Measurements from ENCODE around the gene CAPN12. TPM values are rescaled to one million over a fixed set of nuclear protein-coding genes. Genes with fewer than 3 reads are reported as not detected.
"Not testable (repeated sequence)": the region's sequence is repeated elsewhere in the genome, so short reads cannot be mapped to it uniquely, and the experiment has no call there.

CAPN12 gene
- total RNA-seq, 4 donors from 2014 or later, result 5.8 to 56.8 (median 6.4) TPM

DNA sequence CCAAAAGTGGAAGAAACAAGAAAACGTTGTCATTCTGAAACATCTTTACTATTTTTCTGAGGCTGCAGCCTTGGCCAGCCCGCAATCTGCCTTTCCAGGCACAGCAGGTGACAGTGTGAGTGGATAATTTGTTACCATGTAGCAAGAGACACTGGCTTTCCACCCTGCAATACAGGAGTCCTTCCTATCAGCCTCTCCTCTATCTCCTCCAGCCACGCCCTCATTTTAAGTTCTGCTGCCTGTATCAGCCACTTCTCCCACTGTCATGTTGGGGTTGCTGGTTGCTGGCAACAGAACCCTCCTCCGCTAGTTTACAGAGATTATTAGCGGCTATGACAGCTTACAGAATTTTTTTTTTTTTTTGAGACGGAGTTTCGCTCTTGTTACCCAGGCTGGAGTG is 36.8 kb upstream of the CAPN12 start:
- H3K27me3 ChIP-seq, result no peaks in the 10 kb centered on the region
- H3K9me3 ChIP-seq, result no peaks in the 10 kb centered on the region
- no peaks in the 10 kb centered on the region for H3K36me3 ChIP-seq
- DNase-seq, result no peak
- TF ChIP-seq, protein P1, sequence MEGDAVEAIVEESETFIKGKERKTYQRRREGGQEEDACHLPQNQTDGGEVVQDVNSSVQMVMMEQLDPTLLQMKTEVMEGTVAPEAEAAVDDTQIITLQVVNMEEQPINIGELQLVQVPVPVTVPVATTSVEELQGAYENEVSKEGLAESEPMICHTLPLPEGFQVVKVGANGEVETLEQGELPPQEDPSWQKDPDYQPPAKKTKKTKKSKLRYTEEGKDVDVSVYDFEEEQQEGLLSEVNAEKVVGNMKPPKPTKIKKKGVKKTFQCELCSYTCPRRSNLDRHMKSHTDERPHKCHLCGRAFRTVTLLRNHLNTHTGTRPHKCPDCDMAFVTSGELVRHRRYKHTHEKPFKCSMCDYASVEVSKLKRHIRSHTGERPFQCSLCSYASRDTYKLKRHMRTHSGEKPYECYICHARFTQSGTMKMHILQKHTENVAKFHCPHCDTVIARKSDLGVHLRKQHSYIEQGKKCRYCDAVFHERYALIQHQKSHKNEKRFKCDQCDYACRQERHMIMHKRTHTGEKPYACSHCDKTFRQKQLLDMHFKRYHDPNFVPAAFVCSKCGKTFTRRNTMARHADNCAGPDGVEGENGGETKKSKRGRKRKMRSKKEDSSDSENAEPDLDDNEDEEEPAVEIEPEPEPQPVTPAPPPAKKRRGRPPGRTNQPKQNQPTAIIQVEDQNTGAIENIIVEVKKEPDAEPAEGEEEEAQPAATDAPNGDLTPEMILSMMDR (IDR thresholded peaks at IDR 0.05), result no peak
- no peak for TF ChIP-seq POLR2A (IDR thresholded peaks at IDR 0.05)
- no peaks in the 10 kb centered on the region for H3K4me1 ChIP-seq
- H3K27ac ChIP-seq, result no peak overlapping the region
- no peak overlapping the region for H3K4me3 ChIP-seq

DNA sequence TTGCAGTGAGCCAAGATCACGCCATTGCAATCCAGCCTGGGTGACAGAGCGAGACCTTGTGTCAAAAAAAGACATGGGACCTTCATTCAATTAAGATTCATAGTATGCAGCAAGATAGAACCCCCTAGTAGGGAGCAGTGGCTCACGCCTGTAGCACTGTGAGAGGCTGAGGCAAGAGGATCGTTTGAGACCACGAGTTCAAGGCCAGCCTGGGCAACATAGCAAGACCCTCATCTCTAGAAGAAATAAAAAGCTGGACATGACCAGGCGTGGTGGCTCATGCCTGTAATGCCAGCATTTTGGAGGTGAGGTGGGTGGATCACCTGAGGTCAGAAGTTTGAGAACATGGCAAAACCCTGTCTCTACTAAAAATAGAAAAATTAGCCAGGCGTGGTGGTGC is 36.2 kb upstream of the CAPN12 start:
- Histone ChIP-seq H3K9me3 (no peaks in the 10 kb centered on the region), H3K36me3 (no peaks in the 10 kb centered on the region), H3K4me3 (no peak overlapping the region), H3K4me1 (no peaks in the 10 kb centered on the region), H3K27ac (no peak overlapping the region), H3K27me3 (no peaks in the 10 kb centered on the region)
- DNase-seq, result no peak
- TF ChIP-seq, protein P1 (IDR thresholded peaks at IDR 0.05), result no peak
- no peak for TF ChIP-seq POLR2A (IDR thresholded peaks at IDR 0.05)

DNA sequence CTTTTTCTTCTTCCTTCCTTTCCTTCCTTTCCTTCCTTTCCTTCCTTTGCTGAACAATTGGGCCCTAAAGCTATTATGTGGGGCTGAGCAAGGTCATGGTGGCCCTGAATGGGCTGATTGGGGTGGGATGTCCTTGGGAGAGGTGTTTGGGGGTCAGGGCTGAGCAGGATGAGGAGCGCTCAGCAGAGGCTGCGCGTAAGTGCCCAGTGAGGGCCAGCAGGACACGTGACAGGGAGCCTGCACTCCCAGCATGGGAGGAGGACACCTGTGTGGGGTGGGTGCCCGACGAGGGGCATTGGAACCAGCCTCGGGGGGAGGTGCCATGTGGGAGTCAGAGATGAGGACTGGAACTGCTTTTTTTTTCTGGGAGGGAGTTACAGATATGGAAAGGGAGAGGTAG is 34.5 kb upstream of the CAPN12 start:
- TF ChIP-seq, protein P1 (IDR thresholded peaks at IDR 0.05), result no peak
- no peak for TF ChIP-seq POLR2A (IDR thresholded peaks at IDR 0.05)
- H3K27me3 ChIP-seq, result no peaks in the 10 kb centered on the region
- DNase-seq, result no peak

DNA sequence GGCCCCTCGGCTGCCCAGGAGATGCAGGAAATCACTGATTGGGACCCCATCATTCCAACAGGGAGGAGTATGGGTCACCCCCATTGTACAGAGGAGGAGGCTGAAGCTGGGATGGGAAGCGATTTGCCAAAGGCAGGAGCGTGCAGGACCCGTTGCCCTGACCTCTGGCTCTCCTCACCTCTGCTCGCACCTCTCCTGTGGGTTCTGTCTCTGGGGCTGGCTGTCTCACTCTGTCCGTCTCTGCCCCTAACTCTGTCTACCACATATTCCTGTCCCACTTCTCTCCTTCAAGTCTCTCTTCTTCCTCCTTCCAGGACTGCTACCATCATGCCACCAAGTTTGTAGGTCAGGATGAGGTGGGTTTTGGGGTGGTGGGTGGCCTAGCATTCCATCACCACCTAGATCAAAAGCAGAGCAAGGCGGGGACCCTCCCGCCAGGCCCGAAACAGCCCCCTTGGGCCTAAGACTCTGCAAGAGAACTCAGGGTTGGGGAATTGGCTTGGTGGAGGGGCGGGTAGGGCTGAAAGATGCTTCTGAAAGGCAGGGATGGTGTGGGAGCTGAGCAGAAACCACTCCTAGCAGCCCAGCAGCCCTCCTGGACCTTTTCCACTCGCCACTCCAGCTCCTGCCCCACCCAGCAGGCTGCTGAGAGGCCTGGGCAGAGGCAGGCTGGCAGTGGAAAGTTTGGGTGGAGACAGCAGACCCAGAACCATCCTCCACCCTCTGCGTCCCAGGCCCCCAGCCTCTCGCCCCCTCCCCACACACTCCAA is 30.1 kb upstream of the CAPN12 start:
- Histone ChIP-seq H3K4me3 (no peak overlapping the region), H3K27me3 (no peaks in the 10 kb centered on the region), H3K27ac (no peak overlapping the region), H3K4me1 (peaks cover 0 to 7% (median 3%) of the 10 kb centered on the region in 4 donors), H3K36me3 (no peaks in the 10 kb centered on the region), H3K9me3 (no peaks in the 10 kb centered on the region)
- TF ChIP-seq, protein P1 (IDR thresholded peaks at IDR 0.05), result no peak
- TF ChIP-seq POLR2A (IDR thresholded peaks at IDR 0.05), result no peak
- DNase-seq, result no peak

More for the DNA sequence above, 34.5 kb upstream of the CAPN12 start:
- H3K36me3 ChIP-seq, result no peaks in the 10 kb centered on the region
- H3K27ac ChIP-seq, result no peak overlapping the region
- H3K9me3 ChIP-seq, result no peaks in the 10 kb centered on the region
- no peak overlapping the region for H3K4me3 ChIP-seq
- H3K4me1 ChIP-seq, result no peaks in the 10 kb centered on the region

DNA sequence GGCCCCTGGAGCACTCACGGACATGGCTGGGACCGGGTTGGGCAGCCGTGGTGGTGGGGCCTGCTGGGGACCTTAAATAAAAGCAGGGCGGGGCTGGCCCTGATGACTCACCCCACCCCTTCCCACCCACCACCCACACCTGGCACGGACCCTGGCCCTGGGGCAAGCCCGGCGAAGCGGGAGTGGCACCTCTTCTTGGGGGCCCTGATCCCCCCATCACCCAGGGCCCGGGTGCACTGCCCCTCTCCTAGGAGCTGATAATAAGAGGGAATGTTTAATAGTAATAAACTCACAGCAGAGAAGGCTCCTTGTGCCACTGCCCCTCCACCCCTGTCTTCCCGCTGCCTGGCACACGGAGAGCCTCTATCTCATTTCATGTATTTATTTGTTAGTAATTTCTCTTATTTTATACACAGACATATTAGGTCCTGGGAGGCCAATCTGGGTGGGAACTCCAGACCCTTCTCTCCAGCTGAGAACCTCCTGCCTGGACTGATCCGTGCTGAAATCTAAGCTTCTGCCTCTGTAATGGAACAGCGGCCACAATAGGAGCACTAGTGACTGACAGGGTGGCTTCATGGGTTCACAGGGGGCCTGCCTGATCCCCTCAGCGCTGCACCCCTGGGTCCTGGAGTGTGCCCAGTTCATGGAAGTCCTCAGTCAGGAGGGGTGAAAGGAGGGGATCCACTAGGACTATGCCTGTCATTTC is 29.3 kb upstream of the CAPN12 start, which contains the start of gene LGALS7:
Gene LGALS7 (minus strand): TSS at position 49 of the 709 bp plus-strand sequence. CDS start 25 bp downstream, at position 24.
- TF ChIP-seq, protein P1 (IDR thresholded peaks at IDR 0.05), result no peak
- no peak for TF ChIP-seq POLR2A (IDR thresholded peaks at IDR 0.05)
- no peaks in the 10 kb centered on the region for H3K9me3 ChIP-seq
- H3K27ac ChIP-seq, result no peak within 1 kb of the TSS
- peaks cover 0 to 7% (median 3%) of the 10 kb centered on the region in 4 donors for H3K4me1 ChIP-seq
- H3K36me3 ChIP-seq, result no peaks in the 10 kb centered on the region
- DNase-seq, result no peak
- no peaks in the 10 kb centered on the region for H3K27me3 ChIP-seq
- no peak within 1 kb of the TSS for H3K4me3 ChIP-seq

DNA sequence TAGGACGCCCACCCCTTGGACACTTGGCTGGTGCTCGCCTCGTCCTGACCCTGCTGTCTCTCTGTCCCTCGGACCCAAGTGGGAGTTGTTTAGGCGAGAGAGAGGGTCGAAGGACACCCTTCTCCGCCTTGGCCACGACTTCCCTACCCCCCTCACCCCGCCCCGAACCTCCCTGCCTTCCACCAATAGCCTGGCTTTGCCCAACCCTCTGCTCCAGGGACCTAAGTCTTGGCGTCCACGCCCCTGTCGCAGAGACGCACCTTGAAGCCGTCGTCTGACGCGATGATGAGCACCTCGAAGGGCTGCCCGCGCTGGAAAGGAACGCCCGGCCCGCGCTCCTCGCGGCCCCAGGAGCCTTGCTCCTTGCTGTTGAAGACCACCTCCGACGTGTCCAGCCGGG is 27.3 kb upstream of the CAPN12 start:
- H3K4me3 ChIP-seq, H3K4me1 ChIP-seq, H3K36me3 ChIP-seq, H3K27me3 ChIP-seq, DNase-seq, H3K9me3 ChIP-seq, H3K27ac ChIP-seq: not testable (repeated sequence)

DNA sequence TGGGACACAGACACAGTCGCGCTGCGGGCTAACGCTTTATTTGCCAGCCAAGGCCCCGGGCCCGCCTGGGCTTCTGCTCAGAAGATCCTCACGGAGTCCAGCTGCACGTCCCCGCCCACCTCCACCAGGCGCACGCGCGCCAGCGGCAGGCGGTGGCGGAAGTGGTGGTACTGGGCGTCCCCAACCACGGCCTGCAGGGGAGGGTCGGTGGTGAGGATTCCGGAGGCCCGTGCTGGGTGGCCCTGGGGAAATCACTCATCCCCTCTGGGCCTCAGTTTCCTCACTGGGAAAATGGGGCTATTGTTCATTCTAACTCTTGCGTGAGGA is 26.6 kb upstream of the CAPN12 start:
- not testable (repeated sequence) for H3K27me3 ChIP-seq, H3K36me3 ChIP-seq, H3K9me3 ChIP-seq, H3K4me3 ChIP-seq, DNase-seq, H3K4me1 ChIP-seq, H3K27ac ChIP-seq

DNA sequence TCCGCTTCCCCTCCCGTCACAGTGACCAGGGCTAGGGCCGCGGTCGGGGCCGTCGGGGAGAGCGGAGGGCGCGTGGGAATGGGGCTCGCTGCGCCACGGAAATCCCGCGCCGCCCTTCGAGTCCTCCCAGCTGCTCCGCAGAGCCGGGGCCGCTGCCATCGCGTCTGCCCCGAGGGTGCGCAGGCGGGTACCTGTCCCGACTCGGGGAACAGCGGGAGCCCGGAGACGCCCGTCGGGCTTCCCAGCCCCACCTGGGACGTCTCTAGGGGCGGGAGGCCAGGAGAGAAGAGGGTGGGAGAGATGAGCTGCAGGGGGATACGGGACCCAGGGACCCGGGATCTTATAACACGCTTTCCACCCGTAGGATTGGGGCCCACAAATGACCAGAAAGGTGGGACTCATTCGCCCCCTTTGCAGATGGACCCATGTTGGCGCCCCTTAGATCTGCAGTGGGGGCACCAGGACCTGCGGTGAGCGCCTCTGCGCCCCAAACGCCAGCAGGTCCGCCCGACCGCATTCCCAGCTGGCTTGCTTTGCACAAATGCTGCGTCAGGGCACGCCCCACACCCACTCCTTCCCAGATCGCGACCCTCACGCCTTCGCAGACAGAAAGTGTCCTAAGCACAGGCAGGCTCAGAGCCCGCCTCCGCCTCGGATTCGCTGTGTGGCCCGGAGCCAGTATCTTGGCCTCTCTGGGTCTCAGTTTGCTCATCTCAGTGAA is 26.1 kb upstream of the CAPN12 start:
- not testable (repeated sequence) for H3K9me3 ChIP-seq, H3K36me3 ChIP-seq, H3K4me1 ChIP-seq, DNase-seq, H3K27me3 ChIP-seq
- H3K4me3 ChIP-seq, result peak overlapping the region; percentile 20 to 50 (median 40)
- peak overlapping the region; percentile 53 to 74 (median 68) for H3K27ac ChIP-seq
